HCT116 (cell line): ENCODE data around the gene XRN1. TPM values are rescaled to one million over a fixed set of nuclear protein-coding genes. Genes with fewer than 3 reads are reported as not detected.

Source experiments
- ATAC-seq: fragments of 200-7000 bp; cut with Tn5 transposase; 2 replicates; pipeline ENCODE4 v1.9.1; 2020; ENCODE audit warnings: mild to moderate bottlenecking, moderate library complexity
- BruUV-seq: library from RNA; stranded (reverse); fragments of 400-500 nt; replicated peaks from 2 replicates; lab custom pipeline; 2021; lab: Mats Ljungman, UMichigan
- CTCF ChIA-PET: fragments of 300-600 bp; sonication (Branson Sonifier 250); formaldehyde crosslinking; loops from one replicate; lab custom pipeline; 2021; ENCODE audit warnings: antibody characterized with exemption; lab: Charles Lee
- POLR2A ChIA-PET: fragments of 300-600, 350-600 bp; sonication (Branson Sonifier 250); formaldehyde crosslinking; loops from one replicate; lab custom pipeline; 2021; ENCODE audit warnings: antibody characterized with exemption; lab: Charles Lee
- RAD21 ChIA-PET, 2 experiments: fragments of 300-600 bp; sonication (Branson Sonifier 250); formaldehyde crosslinking; loops; one replicate each; lab custom pipeline; 2023; ENCODE audit warnings: low total read pairs in 2 of 2; ENCODE audit not compliant: uncharacterized antibody in 2 of 2, unreplicated experiment in 2 of 2, low non-redundant PET in 1 of 2; lab: Charles Lee
- DNase-seq: peaks from one replicate; pipeline ENCODE4 v3.0.0-alpha.2; 2010; ENCODE audit warnings: low read depth, low spot score
- H2AFZ ChIP-seq: fragments of 200-600 bp; shearing (Covaris generic), sonication (generic); 2 replicates; pipeline ENCODE4 v1.6.1; 2017; ENCODE audit warnings: low read depth, mixed run types, mixed read lengths, antibody characterized with exemption, low read length; ENCODE audit not compliant: poor library complexity, severe bottlenecking
- H3K27ac ChIP-seq: 2 replicates; pipeline ENCODE4 v1.5.1; 2012; ENCODE audit warnings: low read depth, low read length
- H3K27me3 ChIP-seq: fragments of 200-600 bp; sonication (generic); 2 replicates; pipeline ENCODE4 v1.6.1; 2016; ENCODE audit warnings: mixed run types, low read length, mixed read lengths; ENCODE audit not compliant: insufficient read depth
- H3K36me3 ChIP-seq, 2 experiments: fragments of 200-500 bp in 1 of 2; fragments of 200-600 bp in 1 of 2; sonication (Bioruptor generic) in 1 of 2; sonication (generic) in 1 of 2; 2 replicates each; pipeline versions ENCODE4 v1.5.1 to v1.6.1; 2014 to 2016; ENCODE audit warnings: low read length in 2 of 2, inconsistent platforms in 1 of 2, mixed read lengths in 1 of 2, mixed run types in 1 of 2; ENCODE audit not compliant: insufficient read depth in 2 of 2, control insufficient read depth in 1 of 2
- H3K4me1 ChIP-seq, 2 experiments: fragments of 200-600 bp in 1 of 2; sonication (generic) in 1 of 2; 2 replicates each; pipeline versions ENCODE4 v1.5.1 to v1.6.1; 2012 to 2017; ENCODE audit warnings: low read length in 2 of 2, inconsistent platforms in 1 of 2, mild to moderate bottlenecking in 1 of 2, mixed read lengths in 1 of 2, mixed run types in 1 of 2, moderate library complexity in 1 of 2; ENCODE audit not compliant: insufficient read depth in 2 of 2, control insufficient read depth in 1 of 2
- H3K4me2 ChIP-seq: fragments of 200-600 bp; sonication (generic); 2 replicates; pipeline ENCODE4 v1.6.1; 2017; ENCODE audit warnings: mixed run types, low read length, mixed read lengths
- H3K4me3 ChIP-seq, 2 experiments: fragments of 200-600 bp in 1 of 2; sonication (generic) in 1 of 2; replicated peaks in 1 of 2; 2 replicates each; pipeline ENCODE4 v1.5.1; 2011 to 2016; ENCODE audit warnings: low read length in 2 of 2, control low read depth in 1 of 2, low read depth in 1 of 2, mild to moderate bottlenecking in 1 of 2, mixed read lengths in 1 of 2, mixed run types in 1 of 2
- H3K79me2 ChIP-seq: fragments of 200-600 bp; sonication (generic); 2 replicates; pipeline ENCODE4 v1.6.1; 2017; ENCODE audit warnings: mild to moderate bottlenecking, mixed run types, low read length, moderate library complexity, mixed read lengths; ENCODE audit not compliant: insufficient read depth
- H3K9ac ChIP-seq: fragments of 200-600 bp; sonication (generic); 2 replicates; pipeline ENCODE4 v1.6.1; 2016; ENCODE audit warnings: low read length, mixed read lengths
- H3K9me2 ChIP-seq: fragments of 200-600 bp; sonication (generic), shearing (Covaris generic); 2 replicates; pipeline ENCODE4 v1.6.1; 2017; ENCODE audit warnings: mixed run types, mild to moderate bottlenecking, moderate library complexity; ENCODE audit not compliant: insufficient read depth
- H3K9me3 ChIP-seq, 2 experiments: fragments of 200-500 bp in 1 of 2; fragments of 200-600 bp in 1 of 2; sonication (Bioruptor generic) in 1 of 2; sonication (generic) in 1 of 2; 2 replicates each; pipeline ENCODE4 v1.6.1; 2014 to 2017; ENCODE audit warnings: low read length in 2 of 2, mixed read lengths in 2 of 2, inconsistent platforms in 1 of 2, low read depth in 1 of 2, mild to moderate bottlenecking in 1 of 2, mixed run types in 1 of 2, moderate library complexity in 1 of 2; ENCODE audit not compliant: control insufficient read depth in 1 of 2, insufficient read depth in 1 of 2
- H4K20me1 ChIP-seq: fragments of 200-600 bp; sonication (generic), shearing (Covaris generic); 2 replicates; pipeline ENCODE4 v1.6.1; 2017; ENCODE audit warnings: mixed run types, mild to moderate bottlenecking, moderate library complexity; ENCODE audit not compliant: insufficient read depth
- CEBPB ChIP-seq: IDR thresholded peaks from 2 replicates; pipeline ENCODE4 v1.6.1; 2012; ENCODE audit warnings: low read depth
- ELF1 ChIP-seq: IDR thresholded peaks from 2 replicates; pipeline ENCODE4 v1.6.1; 2012; ENCODE audit warnings: low read depth, borderline replicate concordance
- EZH2 ChIP-seq: fragments of 200-600 bp; sonication (generic); IDR thresholded peaks from 2 replicates; pipeline ENCODE4 v1.6.1; 2017; ENCODE audit warnings: antibody characterized with exemption, mixed run types
- FOSL1 ChIP-seq: IDR thresholded peaks from 2 replicates; pipeline ENCODE4 v1.6.1; 2012; ENCODE audit warnings: low read depth
- JUND ChIP-seq: IDR thresholded peaks from 2 replicates; pipeline ENCODE4 v1.6.1; 2012
- MAX ChIP-seq: IDR thresholded peaks from 2 replicates; pipeline ENCODE4 v1.6.1; 2012
- POLR2AphosphoS5 ChIP-seq: IDR thresholded peaks from 2 replicates; pipeline ENCODE4 v1.6.1; 2011; ENCODE audit warnings: mild to moderate bottlenecking, low read depth, low read length, moderate library complexity
- SP1 ChIP-seq: IDR thresholded peaks from 2 replicates; pipeline ENCODE4 v1.6.1; 2012; ENCODE audit warnings: low read depth
- SRF ChIP-seq: IDR thresholded peaks from 2 replicates; pipeline ENCODE4 v1.6.1; 2012; ENCODE audit warnings: low read depth
- YY1 ChIP-seq: IDR thresholded peaks from 2 replicates; pipeline ENCODE4 v1.6.1; 2011; ENCODE audit warnings: low read length, low read depth, moderate library complexity, mild to moderate bottlenecking; ENCODE audit not compliant: insufficient replicate concordance; ENCODE audit errors: extremely low read depth
- ZFX ChIP-seq: fragments of 450-650 bp; IDR thresholded peaks from 2 replicates; pipeline ENCODE4 v1.6.1; 2017
- intact Hi-C: fragments of 100-400 bp; cut with micrococcal nuclease; formaldehyde crosslinking; loops from 2 replicates; pipeline ENCODE4 v1.10.0; 2022
- total RNA-seq: library from RNA; stranded (reverse); gene quantifications from one replicate; pipeline ENCODE4 v1.2.1, GENCODE V29; 2021; ENCODE audit not compliant: unreplicated experiment
- TF ChIP-seq, protein P1 (sequence below), 3 experiments: fragments of 200-600 bp in 1 of 3; sonication (generic) in 1 of 3; IDR thresholded peaks in 2 of 3; conservative IDR thresholded peaks in 1 of 3; 2 replicates each; pipeline ENCODE4 v1.5.1; 2012 to 2017; ENCODE audit warnings: low read depth in 2 of 3, low read length in 2 of 3, antibody characterized with exemption in 1 of 3, borderline replicate concordance in 1 of 3, control low read depth in 1 of 3, mild to moderate bottlenecking in 1 of 3, mixed read lengths in 1 of 3, mixed run types in 1 of 3, moderate library complexity in 1 of 3; ENCODE audit not compliant: insufficient read depth in 1 of 3

Gene XRN1
- total RNA-seq, 1 experiment from 2014 or later = 21.3 TPM

DNA sequence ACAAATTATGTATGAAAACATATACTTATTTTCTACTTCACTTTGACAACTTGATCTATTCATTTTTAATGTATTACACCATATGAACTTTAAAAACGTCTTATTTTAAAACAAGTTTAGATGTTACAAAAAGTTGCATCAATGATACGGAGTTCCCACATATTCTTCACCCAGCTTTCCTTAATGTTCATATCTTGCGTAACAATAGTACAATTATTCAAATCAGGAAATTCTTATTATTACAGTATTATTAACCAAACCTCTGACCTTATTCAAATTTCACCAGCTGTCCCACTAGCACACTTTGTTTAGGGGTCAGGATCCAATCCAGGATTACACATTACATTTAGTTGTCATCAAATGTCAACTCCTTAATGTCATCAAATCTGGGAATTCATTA, 12.9 kb upstream of the XRN1 start:
- Histone ChIP-seq H4K20me1 (no peaks in the 10 kb centered on the region), H3K27ac (no peak overlapping the region), H3K9me2 (no peaks in the 10 kb centered on the region), H3K4me1 (no peaks in the 10 kb centered on the region), H3K27me3 (no peaks in the 10 kb centered on the region), H3K9ac (no peak overlapping the region), H3K36me3 (peaks cover 0 to 10% of the 10 kb centered on the region in 2 experiments; a peak in 3 of 4 replicates), H3K4me2 (no peak overlapping the region), H3K79me2 (no peaks in the 10 kb centered on the region), H3K9me3 (no peaks in the 10 kb centered on the region), H2AFZ (no peak overlapping the region), H3K4me3 (no peak overlapping the region)
- intact Hi-C loops = no loop called here
- ATAC-seq (no peak), DNase-seq (no peak)
- no TSS peak for BruUV-seq
- POLR2A ChIA-PET = no interaction called here
- RAD21 ChIA-PET = no interaction called here
- CTCF ChIA-PET = no interaction called here
- TF ChIP-seq YY1 (no peak), POLR2AphosphoS5 (no peak), CEBPB (no peak)

DNA sequence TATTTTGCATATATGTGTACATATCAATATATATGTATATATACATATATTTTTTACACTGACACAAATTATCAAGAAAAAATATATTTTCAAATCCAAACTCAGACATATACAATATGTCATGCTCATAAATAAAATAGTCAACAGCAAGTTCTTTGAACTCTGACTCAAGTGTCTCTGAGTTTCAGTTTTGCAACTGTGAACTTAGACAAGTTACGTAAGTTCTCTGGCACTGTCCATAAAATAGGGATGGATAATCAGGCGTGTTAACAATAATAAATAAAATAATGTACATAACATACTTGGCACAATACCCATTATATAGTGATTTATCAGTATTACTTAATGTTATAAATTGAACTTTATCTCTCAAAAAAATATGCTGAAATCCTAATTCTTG, 12.1 kb upstream of the XRN1 start:
- Histone ChIP-seq H3K27me3 (no peaks in the 10 kb centered on the region), H3K27ac (no peak overlapping the region), H3K9ac (no peak overlapping the region), H3K36me3 (peaks cover 0 to 10% of the 10 kb centered on the region in 2 experiments; a peak in 3 of 4 replicates), H3K79me2 (no peaks in the 10 kb centered on the region), H3K4me3 (no peak overlapping the region), H3K9me2 (no peaks in the 10 kb centered on the region), H4K20me1 (no peaks in the 10 kb centered on the region), H3K4me1 (no peaks in the 10 kb centered on the region), H2AFZ (no peak overlapping the region), H3K9me3 (no peaks in the 10 kb centered on the region), H3K4me2 (no peak overlapping the region)
- RAD21 ChIA-PET = no interaction called here
- no TSS peak for BruUV-seq
- CTCF ChIA-PET = no interaction called here
- no peak for TF ChIP-seq SRF
- no peak for TF ChIP-seq FOSL1
- no peak for TF ChIP-seq ZFX
- TF ChIP-seq YY1 = no peak
- no peak for TF ChIP-seq MAX
- TF ChIP-seq CEBPB = no peak
- TF ChIP-seq, protein P1, sequence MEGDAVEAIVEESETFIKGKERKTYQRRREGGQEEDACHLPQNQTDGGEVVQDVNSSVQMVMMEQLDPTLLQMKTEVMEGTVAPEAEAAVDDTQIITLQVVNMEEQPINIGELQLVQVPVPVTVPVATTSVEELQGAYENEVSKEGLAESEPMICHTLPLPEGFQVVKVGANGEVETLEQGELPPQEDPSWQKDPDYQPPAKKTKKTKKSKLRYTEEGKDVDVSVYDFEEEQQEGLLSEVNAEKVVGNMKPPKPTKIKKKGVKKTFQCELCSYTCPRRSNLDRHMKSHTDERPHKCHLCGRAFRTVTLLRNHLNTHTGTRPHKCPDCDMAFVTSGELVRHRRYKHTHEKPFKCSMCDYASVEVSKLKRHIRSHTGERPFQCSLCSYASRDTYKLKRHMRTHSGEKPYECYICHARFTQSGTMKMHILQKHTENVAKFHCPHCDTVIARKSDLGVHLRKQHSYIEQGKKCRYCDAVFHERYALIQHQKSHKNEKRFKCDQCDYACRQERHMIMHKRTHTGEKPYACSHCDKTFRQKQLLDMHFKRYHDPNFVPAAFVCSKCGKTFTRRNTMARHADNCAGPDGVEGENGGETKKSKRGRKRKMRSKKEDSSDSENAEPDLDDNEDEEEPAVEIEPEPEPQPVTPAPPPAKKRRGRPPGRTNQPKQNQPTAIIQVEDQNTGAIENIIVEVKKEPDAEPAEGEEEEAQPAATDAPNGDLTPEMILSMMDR (IDR thresholded peaks at IDR 0.05 in 2 of 3, conservative IDR thresholded peaks at IDR 0.05 in 1 of 3; ENCODE audit: borderline replicate concordance in 1 of 3, insufficient read depth in 1 of 3, low read depth in 2 of 3, low read length in 2 of 3) = no peak
- TF ChIP-seq EZH2 = no peak
- no peak for TF ChIP-seq SP1
- TF ChIP-seq ELF1 = no peak
- TF ChIP-seq JUND = no peak
- ATAC-seq (no peak), DNase-seq (no peak)
- POLR2A ChIA-PET = no interaction called here
- intact Hi-C loops = no loop called here
